ENCODE measurements around the gene LAIR2.

LAIR2 gene, protein sequence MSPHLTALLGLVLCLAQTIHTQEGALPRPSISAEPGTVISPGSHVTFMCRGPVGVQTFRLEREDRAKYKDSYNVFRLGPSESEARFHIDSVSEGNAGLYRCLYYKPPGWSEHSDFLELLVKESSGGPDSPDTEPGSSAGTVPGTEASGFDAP

DNA sequence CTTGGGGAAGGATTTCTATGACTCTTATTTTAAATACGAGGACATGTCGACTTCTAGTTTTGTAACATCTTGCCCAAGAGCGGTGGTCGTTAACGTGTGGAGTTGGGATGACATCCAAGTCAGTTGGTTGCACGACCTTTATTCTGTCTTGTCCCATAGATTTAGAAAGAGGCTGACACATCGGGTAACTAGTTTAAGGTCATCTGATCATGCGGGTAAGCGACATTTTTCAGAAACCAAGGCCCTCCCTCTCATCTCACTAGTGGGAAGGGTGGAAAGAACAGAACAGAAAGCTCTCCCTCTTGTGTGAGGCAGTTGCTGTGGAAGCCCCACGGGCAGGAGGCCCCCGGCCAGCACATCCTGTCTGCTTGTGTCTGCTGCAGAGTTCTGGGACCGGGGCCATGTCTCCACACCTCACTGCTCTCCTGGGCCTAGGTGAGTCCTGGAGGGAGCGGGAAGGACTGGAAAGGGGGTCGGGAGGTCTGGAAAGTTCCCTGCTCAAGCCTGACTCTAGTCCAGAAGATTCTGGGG lies at the start of gene LAIR2:
Gene LAIR2 (plus strand): TSS at position 314 of the 531 bp plus-strand sequence. CDS start 88 bp downstream, at position 402.
- DNase-seq (ENCODE audit: low spot score), result peak; percentile 9

DNA sequence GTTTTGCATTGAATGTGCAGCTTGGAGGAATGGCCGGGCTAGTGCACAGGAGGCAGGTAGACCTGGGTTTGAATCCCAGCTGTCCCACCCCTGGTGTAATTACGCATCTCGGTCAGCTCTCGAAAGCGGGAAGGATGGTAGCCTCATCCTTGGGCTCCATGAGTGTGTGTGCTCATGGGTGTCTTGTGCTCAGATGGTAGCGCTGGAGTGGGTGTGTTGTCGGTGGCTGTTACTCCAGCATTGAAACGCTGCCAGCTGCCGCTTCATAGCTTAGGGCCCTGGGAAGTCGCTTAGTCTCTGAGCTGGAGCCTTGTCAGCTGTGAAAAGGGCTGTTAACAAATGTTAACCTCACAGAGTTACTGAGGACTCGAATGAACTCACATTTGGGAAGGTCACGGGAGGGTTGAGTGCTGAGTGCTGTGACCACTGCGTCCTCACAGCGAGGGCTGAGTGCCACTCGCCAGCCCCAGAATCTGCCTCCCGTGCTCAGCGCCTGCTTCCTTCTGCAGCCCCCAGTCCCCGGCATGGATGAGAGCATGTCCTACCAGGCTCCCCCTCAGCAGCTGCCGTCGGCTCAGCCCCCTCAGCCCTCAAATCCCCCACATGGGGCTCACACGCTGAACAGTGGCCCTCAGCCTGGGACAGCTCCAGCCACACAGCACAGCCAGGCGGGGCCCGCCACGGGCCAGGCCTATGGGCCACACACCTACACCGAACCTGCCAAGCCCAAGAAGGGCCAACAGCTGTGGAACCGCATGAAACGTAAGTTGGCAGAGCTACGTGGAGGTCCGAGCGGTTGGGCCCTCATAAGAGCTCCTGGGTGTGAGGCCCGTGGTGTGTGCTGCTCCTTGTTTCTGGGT lies 48.5 kb upstream of the LAIR2 start:
- no peak for DNase-seq (ENCODE audit: low spot score)

DNA sequence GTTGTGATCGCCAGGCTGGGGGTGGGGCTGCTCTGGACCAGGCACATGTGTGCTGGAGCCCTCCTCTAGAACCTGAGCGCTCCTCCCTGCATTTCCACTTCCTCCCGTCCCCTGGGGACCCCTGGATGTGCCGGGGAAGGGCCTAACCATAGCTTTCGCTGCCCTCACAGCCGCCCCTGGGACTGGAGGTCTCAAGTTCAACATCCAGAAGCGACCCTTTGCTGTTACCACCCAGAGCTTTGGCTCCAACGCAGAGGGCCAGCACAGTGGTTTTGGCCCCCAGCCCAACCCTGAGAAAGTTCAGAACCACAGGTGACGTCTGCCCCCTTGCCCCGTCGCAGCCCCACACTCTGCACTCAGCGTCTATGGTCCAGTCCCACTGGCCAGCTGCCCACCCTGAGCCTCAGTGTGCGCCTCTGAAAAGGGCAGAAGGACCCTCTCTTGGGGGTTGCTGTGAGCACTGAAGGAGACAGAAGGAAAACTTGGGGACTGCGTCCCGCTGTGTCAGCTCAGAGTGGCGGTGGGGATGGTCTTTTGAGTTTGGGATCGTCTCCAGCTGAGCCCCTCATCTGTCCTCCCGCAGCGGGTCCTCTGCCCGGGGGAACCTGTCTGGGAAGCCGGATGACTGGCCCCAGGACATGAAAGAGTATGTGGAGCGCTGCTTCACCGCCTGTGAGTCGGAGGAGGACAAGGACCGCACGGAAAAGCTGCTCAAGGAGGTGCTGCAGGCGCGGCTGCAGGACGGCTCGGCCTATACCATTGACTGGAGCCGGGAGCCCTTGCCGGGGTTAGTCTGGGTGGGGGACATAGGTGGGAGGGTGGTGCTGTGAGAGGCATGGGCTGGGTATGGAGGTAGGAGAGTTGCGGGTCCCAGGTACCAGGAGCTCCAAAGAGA lies 47.6 kb upstream of the LAIR2 start:
- DNase-seq (ENCODE audit: low spot score), result no peak

DNA sequence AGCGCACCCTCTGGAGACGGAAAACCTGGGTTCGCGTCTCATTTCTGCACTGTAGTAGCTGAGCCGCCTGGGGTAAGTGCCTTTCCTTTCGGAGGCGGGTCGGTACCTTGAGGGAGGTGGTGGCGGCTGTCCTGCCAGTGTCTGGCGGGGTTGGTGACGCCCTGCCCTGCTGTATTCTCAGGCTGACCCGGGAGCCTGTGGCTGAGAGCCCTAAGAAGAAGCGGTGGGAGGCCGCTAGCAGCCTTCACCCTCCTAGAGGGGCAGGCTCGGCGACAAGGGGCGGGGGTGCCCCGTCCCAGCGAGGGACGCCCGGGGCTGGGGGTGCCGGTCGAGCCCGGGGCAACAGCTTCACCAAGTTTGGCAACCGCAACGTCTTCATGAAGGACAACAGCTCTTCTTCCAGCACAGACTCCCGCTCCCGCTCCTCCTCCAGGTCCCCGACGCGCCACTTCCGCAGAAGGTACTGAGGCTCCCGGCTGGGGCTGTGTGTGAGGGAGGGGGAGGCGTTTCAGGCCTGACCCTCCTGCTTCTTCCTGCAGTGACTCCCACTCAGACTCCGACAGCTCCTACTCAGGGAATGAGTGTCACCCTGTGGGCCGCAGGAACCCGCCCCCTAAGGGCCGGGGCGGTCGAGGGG lies 46.7 kb upstream of the LAIR2 start:
- no peak for DNase-seq (ENCODE audit: low spot score)

DNA sequence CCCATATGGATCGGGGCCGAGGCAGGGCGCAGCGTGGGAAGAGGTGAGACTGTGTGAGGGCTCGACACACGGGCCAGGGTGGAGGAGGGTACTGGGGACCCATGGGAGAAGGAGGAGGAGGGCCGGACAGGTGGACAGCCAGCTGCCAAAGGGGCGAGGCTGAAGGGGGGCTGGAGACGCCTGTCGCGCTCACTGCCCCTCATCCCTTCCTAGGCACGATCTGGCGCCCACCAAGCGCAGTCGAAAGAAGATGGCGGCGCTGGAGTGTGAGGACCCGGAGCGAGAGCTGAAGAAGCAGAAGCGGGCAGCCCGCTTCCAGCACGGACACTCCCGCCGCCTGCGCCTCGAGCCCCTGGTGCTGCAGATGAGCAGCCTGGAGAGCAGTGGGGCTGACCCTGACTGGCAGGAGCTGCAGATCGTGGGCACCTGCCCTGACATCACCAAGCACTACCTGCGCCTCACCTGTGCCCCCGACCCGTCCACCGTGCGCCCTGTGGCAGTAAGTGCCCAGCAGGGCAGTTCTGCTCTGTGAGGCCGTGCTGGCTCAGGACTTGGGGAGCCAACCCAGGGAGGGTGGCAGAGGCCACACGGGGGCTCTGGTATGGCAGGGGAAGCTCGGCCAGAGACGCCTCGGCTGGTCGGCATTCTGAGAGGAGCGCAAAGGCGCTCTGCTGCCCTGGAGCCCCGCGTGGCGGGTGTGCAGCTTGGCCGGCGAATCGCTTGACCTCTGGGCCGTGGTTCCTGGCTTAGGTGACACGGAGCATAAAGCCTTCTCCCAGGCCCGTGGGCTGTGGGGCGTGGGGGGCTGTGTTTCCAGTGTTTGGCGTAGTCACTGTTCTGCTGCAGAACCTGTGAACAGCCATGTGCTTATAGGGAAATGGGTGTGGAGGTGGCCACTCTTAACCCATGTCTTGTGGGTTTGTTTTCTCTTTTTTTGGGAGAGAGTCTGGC lies 45.9 kb upstream of the LAIR2 start:
- DNase-seq (ENCODE audit: low spot score), result no peak

DNA sequence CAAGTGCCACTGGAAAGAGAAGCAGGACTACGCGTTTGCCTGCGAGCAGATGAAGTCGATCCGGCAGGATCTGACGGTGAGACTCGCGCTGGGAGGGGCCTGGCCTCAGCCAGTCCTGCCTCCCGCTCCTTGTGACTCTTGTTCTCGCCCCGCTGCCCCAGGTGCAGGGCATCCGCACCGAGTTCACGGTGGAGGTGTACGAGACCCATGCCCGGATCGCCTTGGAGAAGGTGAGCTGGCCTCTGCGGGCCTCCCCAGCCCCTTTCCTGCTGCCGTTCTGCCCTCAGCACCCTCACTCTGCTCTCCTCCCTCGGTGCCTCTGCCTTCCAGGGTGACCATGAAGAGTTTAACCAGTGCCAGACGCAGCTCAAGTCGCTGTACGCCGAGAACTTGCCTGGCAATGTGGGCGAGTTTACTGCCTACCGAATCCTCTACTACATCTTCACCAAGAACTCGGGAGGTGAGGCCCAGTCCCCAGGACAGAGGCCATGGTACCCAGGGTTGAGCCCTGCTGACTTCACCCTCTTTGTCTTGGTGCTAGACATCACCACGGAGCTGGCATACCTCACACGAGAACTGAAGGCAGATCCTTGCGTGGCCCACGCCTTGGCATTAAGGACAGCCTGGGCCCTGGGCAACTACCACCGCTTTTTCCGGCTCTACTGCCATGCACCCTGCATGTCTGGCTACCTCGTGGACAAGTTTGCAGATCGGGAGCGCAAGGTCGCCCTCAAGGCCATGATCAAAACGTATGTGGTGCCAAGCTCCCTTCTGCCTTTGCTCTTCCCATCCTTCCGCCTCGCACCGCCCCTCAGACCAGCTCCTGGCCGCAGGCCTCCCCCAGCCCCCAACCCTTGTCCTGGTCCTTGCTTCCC lies 44.6 kb upstream of the LAIR2 start:
- no peak for DNase-seq (ENCODE audit: low spot score)

DNA sequence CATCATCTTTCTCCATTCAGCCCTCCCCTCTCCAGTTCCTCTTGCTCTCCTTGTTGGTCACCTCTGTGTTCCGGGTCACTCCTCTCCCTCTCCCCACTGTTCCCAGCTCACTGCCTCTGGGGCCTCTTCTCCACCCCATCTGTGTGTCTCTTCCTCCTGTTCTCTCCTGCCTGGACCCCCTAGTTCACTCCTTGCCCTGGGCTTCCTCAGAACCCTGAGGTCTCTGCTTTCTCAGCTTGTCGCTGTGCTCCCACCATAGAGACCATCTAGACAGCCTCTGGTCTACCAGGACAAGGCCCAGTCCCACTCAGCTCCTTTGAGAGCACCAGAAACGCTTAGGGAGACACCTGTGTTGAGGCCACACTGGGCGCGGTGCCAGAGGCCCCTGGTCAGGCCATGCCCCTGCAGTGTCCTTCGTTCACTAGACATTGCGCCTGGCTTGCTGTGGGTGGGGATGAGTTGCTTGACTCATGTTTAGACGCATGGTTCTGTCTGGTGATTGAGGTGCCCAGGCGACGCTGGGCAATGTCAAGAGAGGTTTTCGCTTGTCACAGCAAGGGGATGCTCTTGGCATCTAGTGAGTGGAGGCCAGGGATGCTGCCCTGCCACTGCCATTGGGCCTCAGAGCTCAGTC lies 43.9 kb upstream of the LAIR2 start:
- DNase-seq (ENCODE audit: low spot score), result no peak

DNA sequence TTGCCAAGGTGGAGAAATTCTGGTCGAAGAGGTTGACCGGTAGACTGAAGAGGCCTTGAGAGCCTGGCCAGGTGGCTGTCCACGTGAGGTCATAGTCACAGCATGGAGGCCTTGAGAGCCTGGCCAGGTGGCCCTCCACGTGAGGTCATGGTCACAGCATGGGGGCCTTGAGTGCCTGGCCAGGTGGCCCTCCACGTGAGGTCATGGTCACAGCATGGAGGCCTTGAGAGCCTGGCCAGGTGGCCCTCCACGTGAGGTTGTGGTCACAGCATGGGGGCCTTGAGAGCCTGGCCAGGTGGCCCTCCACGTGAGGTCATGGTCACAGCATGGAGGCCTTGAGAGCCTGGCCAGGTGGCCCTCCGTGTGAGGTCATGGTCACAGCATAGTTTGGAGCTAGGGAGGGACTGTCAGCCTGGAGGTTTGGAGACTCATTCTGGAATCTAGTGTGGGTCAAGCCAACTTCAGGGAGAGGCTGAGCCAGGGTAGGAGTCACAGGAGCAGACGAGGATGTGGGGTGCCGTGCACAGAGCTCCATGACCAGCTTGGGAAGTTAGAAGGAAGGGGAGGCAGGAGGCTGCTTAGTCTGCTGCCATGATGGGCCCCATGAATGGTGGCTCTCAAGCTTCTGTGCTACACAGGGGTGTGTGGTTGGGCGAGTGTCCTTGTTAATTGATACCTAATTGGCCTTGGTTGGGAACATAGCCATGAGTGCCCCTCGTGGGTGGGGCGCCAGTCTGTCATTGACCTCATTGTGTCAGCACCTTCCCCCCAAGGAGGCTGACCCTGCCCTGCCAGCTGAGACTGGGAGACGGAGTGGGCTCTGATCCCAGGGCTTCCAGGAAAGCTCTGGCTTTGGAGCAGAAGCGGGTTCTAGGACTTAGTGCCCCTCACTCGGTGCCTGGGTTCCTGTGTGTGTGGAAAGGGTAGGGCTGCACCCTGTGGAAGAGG lies 43.1 kb upstream of the LAIR2 start:
- DNase-seq (ENCODE audit: low spot score), result no peak

DNA sequence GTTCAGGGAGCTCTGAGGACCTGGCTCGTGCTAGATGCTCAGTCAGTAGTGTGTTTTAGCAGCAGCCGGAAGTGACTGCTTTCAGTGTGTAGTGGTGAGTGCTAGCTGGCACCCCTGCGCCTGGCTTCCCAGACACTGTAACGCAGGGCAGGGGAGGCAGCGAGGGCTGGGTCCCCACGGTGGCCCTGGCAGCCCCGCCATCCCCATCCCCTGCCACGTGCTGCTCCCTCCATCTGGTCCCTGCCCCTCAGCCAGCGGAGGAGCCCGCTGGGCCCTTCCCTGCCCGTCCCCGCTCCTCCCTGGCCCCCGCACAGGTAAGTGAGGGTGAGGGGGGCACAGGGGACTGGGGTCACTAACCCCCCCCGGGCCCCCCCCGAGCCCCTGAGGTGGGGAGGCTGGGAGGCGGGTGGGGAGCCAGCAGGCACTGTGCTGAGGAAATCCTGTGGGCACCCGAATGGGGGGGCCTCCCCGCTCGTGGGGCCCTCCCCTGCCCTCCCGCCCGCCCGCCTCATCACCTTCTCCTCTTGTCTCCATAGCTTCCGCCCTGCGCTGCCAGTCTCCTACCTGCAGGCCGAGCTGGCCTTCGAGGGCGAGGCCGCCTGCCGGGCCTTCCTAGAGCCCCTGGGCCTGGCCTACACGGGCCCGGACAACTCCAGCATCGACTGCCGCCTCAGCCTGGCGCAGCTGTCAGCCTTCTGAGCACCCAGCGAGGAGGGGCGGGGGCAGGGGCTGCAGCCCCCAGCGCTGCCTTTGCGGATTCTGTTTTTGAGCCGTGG lies 42.2 kb upstream of the LAIR2 start:
- no peak for DNase-seq (ENCODE audit: low spot score)

DNA sequence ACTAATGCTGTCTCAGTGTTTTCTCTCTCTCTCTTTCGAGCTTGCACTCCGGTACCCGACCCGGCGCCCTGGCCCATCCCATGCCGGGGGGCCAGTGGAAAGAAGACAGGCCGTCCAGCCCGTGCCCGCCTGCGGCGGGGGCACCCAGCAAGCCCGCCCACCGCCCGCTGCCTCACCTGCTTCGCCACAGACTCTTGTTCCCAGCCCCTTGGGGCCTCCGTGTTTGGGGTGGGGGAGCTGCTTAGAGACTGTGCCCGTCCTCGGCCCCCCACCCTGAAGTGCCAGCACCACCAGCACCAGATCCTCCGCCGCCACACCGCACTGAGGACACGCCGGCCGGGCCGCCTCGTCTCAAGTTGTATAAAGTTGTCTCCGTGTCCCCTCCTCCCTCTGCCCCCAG lies 41.4 kb upstream of the LAIR2 start:
- no peak for DNase-seq (ENCODE audit: low spot score)

DNA sequence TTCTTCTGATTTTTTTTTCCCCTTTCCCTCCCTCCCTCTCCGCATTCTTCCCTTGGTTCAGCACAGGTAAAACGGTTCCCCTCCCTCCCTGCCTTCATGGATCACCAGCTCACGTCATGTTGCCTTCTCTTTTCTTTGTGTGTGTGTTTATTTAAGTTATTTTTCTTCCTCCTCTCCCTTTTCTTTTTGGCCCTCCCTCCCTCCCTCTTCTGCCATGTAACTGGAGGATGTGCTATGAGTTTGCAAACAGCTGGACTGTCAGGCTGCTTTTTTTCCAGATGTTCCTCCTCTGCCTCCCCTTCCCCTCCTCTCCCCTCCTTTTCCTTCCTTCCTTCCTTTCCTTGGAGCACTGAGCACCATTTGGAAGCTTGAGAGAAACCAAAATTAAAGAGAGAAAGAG lies 41.0 kb upstream of the LAIR2 start:
- DNase-seq (ENCODE audit: low spot score), result no peak

DNA sequence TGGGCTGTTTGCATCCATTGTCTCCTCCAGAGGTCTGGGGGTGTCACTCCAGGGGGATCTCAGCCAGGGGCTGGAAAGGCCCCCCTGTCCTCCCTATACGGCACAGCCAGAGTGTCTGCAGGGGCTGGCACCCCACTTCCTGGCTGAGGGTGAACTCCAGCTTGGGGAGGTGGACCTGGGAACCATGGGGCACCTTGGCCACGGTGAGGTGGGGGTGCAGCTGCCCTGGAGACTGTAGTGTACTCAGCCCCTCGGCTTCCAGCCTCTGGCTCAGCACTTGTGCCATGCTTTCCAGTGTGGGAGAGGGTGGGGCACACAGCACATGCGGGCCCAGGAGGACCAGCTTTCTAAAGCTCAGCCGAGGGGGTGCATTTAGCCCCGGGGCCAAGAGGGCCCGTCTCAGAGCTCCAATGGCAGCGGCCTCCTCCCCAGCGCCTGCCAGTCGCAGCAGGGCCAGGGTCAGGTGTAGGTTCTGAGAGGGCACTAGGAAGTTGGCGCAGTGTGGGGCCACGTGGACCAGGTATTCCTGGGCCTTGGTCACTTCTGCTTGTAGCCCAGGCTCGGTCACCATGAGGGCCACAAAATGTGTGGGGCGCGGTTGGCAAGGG lies 40.5 kb upstream of the LAIR2 start:
- no peak for DNase-seq (ENCODE audit: low spot score)

DNA sequence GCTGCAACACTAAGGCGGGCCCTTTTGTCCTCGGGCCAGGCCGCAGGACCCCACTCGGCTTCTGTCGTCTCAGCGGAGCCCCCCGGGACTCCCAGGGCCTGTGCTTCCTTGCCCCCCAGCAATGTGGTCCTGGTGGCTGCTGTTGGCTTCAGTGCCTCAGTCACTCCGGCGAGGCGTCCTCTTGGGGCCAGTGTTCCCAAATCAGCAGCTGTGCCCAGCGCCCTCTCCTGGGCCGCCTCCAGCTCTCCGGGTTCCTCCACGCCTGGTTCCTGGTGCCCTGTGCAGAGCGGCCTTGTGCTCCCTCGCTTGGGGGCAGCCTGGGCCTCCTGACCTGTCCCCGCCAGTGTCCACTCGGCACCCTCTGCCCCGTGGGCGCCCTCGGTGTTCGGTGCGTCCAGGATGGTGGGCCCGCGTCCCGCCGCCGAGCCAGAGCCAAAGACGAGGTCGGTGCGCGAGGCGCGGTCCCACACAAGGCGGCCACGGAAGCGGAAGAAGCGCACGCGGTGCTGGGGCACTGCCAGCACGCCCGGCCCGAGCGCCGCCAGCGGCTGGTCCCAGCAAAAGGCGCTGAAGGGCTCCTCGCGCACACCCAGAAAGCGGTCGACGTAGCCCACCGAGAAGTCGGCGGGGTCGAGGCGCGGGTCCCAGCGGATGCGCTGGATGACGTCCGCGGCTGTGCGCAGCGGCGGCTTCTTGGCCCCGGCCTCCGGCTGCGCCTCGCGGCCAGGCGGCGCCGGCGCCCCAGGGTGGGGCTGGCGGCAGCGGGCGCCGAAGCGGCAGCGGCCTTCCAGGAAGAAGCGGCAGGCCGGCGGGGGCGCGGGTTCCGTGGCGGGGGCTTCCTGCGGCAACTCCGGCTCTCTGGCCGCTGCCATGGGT lies 39.7 kb upstream of the LAIR2 start:
- DNase-seq (ENCODE audit: low spot score), result peak; percentile 62

DNA sequence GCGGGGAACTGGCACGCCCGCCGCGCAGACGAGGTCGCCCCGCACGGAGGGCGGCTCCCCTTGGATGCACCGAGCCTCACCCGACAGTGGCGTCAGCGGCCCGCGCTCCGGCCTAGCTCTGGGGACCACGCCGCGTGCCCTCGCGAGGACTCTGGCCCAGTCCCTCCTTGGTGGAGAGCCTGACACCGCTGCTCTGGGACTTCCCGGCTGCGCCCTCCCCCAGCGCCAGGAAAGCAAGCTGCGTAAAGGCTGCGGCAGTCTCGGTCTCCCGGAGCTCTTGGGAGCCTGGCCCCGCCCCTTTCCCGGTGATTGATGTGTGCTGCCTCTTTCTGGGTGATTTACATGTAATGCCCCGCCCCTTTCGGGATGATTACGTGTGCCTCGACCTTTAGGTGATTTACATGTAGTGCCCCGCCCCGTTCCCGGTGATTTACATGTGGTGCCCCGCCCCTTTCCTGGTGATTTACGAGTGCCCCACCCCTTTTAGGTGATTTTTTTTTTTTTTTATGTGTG lies 39.0 kb upstream of the LAIR2 start, which contains the start of gene LENG9:
Gene LENG9 (minus strand): TSS at position 248 of the 513 bp plus-strand sequence. CDS start 252 bp downstream, outside the sequence.
- peak; percentile 94 for DNase-seq (ENCODE audit: low spot score)

DNA sequence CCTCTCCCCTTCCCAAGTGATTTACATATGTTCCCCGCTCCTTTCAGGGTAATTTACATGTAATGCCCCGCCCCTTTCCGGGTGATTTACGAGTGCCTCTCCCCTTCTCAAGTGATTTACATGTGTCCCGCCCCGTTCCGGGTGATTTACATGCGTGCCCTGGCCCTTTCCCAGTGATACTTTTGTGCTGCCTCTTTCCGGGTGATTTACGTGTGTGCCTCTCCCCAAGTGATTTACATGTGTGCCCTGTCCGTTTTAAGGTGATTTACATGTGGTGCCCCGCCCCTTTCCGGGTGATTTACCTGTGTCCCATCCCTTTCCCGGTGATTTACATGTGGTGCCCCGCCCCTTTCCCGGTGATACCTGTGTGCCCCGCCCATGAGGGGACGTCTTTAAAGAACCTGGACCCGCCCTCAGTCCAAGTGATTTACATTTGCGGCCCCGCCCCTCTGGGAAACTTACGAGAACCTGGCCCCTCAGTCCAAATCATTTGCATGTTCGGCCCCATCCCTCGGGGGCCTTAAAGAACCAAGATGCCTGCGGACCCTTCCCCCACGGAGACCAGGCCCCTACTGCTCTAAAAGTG lies 38.5 kb upstream of the LAIR2 start:
- peak; percentile 85 for DNase-seq (ENCODE audit: low spot score)

Measured in CD4-positive, alpha-beta T cell treated with Interleukin-15 for 4 hours (primary cell).